ENCODE results near the gene NDUFB11. TPM values are rescaled to one million over a fixed set of nuclear protein-coding genes. Genes with fewer than 3 reads are reported as not detected.

The NDUFB11 gene
- total RNA-seq, 1 experiment from 2014 or later: 110 TPM

DNA sequence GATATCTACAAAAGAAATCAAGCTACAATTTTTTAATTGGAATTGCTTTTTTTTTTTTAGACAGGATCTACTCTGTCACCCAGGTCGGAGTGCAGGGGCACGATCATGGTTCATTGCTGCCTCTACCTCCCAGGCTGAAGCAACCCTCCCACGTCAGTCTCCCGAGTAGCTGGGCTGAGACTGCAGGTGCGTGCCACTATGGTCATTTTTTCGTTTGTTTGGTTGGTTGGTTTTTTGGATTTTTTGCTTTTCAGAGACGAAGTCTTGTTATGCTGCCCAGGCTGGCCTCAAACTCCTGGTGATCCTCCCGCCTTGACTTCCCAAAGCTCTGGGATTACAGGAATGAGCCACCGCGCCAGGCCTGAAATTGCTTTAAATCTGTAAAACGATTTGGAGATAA, 50.6 kb downstream of the NDUFB11 start (continued):
- TF ChIP-seq USF1 (CRISPR knock-in tag; IDR thresholded peaks at IDR 0.05): no peak
- TF ChIP-seq ZNF671 (CRISPR knock-in tag; IDR thresholded peaks at IDR 0.05): no peak
- TF ChIP-seq, protein P1, sequence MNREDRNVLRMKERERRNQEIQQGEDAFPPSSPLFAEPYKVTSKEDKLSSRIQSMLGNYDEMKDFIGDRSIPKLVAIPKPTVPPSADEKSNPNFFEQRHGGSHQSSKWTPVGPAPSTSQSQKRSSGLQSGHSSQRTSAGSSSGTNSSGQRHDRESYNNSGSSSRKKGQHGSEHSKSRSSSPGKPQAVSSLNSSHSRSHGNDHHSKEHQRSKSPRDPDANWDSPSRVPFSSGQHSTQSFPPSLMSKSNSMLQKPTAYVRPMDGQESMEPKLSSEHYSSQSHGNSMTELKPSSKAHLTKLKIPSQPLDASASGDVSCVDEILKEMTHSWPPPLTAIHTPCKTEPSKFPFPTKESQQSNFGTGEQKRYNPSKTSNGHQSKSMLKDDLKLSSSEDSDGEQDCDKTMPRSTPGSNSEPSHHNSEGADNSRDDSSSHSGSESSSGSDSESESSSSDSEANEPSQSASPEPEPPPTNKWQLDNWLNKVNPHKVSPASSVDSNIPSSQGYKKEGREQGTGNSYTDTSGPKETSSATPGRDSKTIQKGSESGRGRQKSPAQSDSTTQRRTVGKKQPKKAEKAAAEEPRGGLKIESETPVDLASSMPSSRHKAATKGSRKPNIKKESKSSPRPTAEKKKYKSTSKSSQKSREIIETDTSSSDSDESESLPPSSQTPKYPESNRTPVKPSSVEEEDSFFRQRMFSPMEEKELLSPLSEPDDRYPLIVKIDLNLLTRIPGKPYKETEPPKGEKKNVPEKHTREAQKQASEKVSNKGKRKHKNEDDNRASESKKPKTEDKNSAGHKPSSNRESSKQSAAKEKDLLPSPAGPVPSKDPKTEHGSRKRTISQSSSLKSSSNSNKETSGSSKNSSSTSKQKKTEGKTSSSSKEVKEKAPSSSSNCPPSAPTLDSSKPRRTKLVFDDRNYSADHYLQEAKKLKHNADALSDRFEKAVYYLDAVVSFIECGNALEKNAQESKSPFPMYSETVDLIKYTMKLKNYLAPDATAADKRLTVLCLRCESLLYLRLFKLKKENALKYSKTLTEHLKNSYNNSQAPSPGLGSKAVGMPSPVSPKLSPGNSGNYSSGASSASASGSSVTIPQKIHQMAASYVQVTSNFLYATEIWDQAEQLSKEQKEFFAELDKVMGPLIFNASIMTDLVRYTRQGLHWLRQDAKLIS (CRISPR knock-in tag; IDR thresholded peaks at IDR 0.05; ENCODE audit: borderline replicate concordance): no peak
- TF ChIP-seq, protein P2, sequence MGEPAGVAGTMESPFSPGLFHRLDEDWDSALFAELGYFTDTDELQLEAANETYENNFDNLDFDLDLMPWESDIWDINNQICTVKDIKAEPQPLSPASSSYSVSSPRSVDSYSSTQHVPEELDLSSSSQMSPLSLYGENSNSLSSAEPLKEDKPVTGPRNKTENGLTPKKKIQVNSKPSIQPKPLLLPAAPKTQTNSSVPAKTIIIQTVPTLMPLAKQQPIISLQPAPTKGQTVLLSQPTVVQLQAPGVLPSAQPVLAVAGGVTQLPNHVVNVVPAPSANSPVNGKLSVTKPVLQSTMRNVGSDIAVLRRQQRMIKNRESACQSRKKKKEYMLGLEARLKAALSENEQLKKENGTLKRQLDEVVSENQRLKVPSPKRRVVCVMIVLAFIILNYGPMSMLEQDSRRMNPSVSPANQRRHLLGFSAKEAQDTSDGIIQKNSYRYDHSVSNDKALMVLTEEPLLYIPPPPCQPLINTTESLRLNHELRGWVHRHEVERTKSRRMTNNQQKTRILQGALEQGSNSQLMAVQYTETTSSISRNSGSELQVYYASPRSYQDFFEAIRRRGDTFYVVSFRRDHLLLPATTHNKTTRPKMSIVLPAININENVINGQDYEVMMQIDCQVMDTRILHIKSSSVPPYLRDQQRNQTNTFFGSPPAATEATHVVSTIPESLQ (CRISPR knock-in tag; IDR thresholded peaks at IDR 0.05): no peak
- no peak for TF ChIP-seq PRRX2 (CRISPR knock-in tag; IDR thresholded peaks at IDR 0.05)
- TF ChIP-seq, protein P3, sequence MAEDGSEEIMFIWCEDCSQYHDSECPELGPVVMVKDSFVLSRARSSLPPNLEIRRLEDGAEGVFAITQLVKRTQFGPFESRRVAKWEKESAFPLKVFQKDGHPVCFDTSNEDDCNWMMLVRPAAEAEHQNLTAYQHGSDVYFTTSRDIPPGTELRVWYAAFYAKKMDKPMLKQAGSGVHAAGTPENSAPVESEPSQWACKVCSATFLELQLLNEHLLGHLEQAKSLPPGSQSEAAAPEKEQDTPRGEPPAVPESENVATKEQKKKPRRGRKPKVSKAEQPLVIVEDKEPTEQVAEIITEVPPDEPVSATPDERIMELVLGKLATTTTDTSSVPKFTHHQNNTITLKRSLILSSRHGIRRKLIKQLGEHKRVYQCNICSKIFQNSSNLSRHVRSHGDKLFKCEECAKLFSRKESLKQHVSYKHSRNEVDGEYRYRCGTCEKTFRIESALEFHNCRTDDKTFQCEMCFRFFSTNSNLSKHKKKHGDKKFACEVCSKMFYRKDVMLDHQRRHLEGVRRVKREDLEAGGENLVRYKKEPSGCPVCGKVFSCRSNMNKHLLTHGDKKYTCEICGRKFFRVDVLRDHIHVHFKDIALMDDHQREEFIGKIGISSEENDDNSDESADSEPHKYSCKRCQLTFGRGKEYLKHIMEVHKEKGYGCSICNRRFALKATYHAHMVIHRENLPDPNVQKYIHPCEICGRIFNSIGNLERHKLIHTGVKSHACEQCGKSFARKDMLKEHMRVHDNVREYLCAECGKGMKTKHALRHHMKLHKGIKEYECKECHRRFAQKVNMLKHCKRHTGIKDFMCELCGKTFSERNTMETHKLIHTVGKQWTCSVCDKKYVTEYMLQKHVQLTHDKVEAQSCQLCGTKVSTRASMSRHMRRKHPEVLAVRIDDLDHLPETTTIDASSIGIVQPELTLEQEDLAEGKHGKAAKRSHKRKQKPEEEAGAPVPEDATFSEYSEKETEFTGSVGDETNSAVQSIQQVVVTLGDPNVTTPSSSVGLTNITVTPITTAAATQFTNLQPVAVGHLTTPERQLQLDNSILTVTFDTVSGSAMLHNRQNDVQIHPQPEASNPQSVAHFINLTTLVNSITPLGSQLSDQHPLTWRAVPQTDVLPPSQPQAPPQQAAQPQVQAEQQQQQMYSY (CRISPR knock-in tag; IDR thresholded peaks at IDR 0.05): no peak
- TF ChIP-seq CREM (CRISPR knock-in tag; IDR thresholded peaks at IDR 0.05): no peak
- no peak for TF ChIP-seq EMX1 (CRISPR knock-in tag; IDR thresholded peaks at IDR 0.05)
- no peak for TF ChIP-seq HMGXB4 (CRISPR knock-in tag; IDR thresholded peaks at IDR 0.05)

DNA sequence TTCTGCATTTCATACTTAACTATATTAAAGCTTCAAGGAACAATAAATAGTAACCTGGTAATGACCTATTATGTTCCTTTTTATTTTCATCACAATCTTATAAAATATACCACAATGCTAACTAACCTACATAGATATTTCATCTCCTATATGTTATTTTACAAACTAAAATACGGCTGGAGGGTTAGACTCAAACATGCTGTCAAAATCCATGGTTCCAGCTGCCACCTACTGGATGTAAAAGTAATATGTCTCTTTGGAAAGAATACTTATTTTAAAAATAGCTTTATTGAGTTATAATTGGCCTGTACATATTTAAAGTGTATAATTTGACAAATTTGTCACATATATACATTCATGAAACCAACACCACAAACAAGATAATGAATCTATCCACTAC, 51.3 kb downstream of the NDUFB11 start:
- DNase-seq (ENCODE audit: low spot score) (no peak), ATAC-seq (no peak)
- H3K27me3 Mint-ChIP-seq (ENCODE audit: low read depth): no peaks in the 10 kb centered on the region
- no peak overlapping the region for H3K4me3 Mint-ChIP-seq
- no peak overlapping the region for H3K27ac Mint-ChIP-seq
- H3K9me3 Mint-ChIP-seq: no peaks in the 10 kb centered on the region
- ChIA-PET POLR2A (no interaction called here), CTCF (interaction anchor here (0.6 to 0.9 kb wide), 4 partner anchors 15 to 141 kb away, joined by 3 read pairs; partner anchors contain the start of gene RGN)
- peaks cover 38% of the 10 kb centered on the region for H3K4me1 Mint-ChIP-seq
- no peaks in the 10 kb centered on the region for H3K36me3 Mint-ChIP-seq
- no peak for TF ChIP-seq NR1H2 (CRISPR knock-in tag; IDR thresholded peaks at IDR 0.05)
- TF ChIP-seq ZNF532 (CRISPR knock-in tag; IDR thresholded peaks at IDR 0.05; ENCODE audit: borderline replicate concordance): no peak
- no peak for TF ChIP-seq NR2C2 (CRISPR knock-in tag; IDR thresholded peaks at IDR 0.05)
- no peak for TF ChIP-seq E2F4 (CRISPR knock-in tag; IDR thresholded peaks at IDR 0.05; ENCODE audit: borderline replicate concordance, low read depth)
- TF ChIP-seq CDX4 (CRISPR knock-in tag; IDR thresholded peaks at IDR 0.05; ENCODE audit: borderline replicate concordance): no peak
- no peak for TF ChIP-seq ZNF512 (CRISPR knock-in tag; IDR thresholded peaks at IDR 0.05; ENCODE audit: borderline replicate concordance)
